HL-60 (cell line): ENCODE data around the gene KCNH8.

Experiments used
- DNase-seq, 2 experiments: peaks; one replicate each; pipeline ENCODE4 v3.0.0-alpha.2; 2010 to 2020; ENCODE audit warnings: low read depth in 1 of 2, low spot score in 1 of 2
- H3K27ac ChIP-seq: fragments of 250-450 bp; sonication (Bioruptor Pico); replicated peaks from 2 replicates; pipeline ENCODE4 v1.5.1; 2020; ENCODE audit warnings: mild to moderate bottlenecking, moderate library complexity
- H3K27me3 ChIP-seq: fragments of 250-450 bp; sonication (Bioruptor Pico); 2 replicates; pipeline ENCODE4 v1.5.1; 2021; ENCODE audit warnings: mild to moderate bottlenecking, moderate library complexity; ENCODE audit not compliant: insufficient read depth, poor library complexity, severe bottlenecking
- H3K4me3 ChIP-seq: replicated peaks from 2 replicates; pipeline ENCODE4 v1.5.1; 2011; ENCODE audit warnings: mild to moderate bottlenecking, control low read depth, low read length; ENCODE audit not compliant: insufficient read depth
- CTCF ChIP-seq: IDR thresholded peaks from one replicate; pipeline ENCODE4 v1.5.1; 2011; ENCODE audit warnings: low read length, control low read depth, inconsistent platforms; ENCODE audit not compliant: insufficient read depth
- GABPA ChIP-seq: IDR thresholded peaks from 2 replicates; pipeline ENCODE4 v1.6.1; 2012; ENCODE audit warnings: low read depth
- POLR2AphosphoS5 ChIP-seq: IDR thresholded peaks from 2 replicates; pipeline ENCODE4 v1.6.1; 2012; ENCODE audit warnings: low read depth
- REST ChIP-seq: IDR thresholded peaks from 2 replicates; pipeline ENCODE4 v1.6.1; 2012; ENCODE audit warnings: low read depth; ENCODE audit not compliant: insufficient replicate concordance
- SPI1 ChIP-seq: IDR thresholded peaks from 2 replicates; pipeline ENCODE4 v1.6.1; 2012; ENCODE audit warnings: low read depth, mild to moderate bottlenecking, borderline replicate concordance

The KCNH8 gene

GRCh38 chr3:19485267-19485666 is 337.0 kb downstream of the KCNH8 start:
- TF ChIP-seq CTCF (no peak), POLR2AphosphoS5 (no peak), SPI1 (no peak), GABPA (no peak), REST (no peak)
- H3K4me3 ChIP-seq = no peak overlapping the region
- no peak for DNase-seq

GRCh38 chr3:19487386-19487785 is 339.1 kb downstream of the KCNH8 start:
- DNase-seq = no peak
- Histone ChIP-seq H3K4me3 (no peak overlapping the region), H3K27ac (no peak overlapping the region), H3K27me3 (no peaks in the 10 kb centered on the region)
- TF ChIP-seq CTCF = no peak
- no peak for TF ChIP-seq REST
- no peak for TF ChIP-seq SPI1
- TF ChIP-seq GABPA = no peak
- TF ChIP-seq POLR2AphosphoS5 = no peak

More at GRCh38 chr3:19485267-19485666, 337.0 kb downstream of the KCNH8 start:
- Histone ChIP-seq H3K27ac (no peak overlapping the region), H3K27me3 (no peaks in the 10 kb centered on the region)

- Histone ChIP-seq H3K27ac (no peak overlapping the region), H3K27me3 (no peaks in the 10 kb centered on the region), H3K4me3 (no peak overlapping the region)
- TF ChIP-seq CTCF (no peak), SPI1 (no peak), POLR2AphosphoS5 (no peak), REST (no peak), GABPA (no peak)
- no peak for DNase-seq
These were observed 340.6 kb downstream of the KCNH8 start for GRCh38 chr3:19488939-19489338.
